ENCODE results near the gene NPHP4. TPM values are rescaled to one million over a fixed set of nuclear protein-coding genes. Genes with fewer than 3 reads are reported as not detected.

NPHP4 gene
- total and polyA plus RNA-seq, 2 donors: 2.5 to 4.2 TPM

- 98% methylated on average over 5 of the region's 5 CpGs for WGBS
- peaks cover 13 to 14% of the 10 kb centered on the region in 2 donors for H3K4me1 ChIP-seq (ENCODE audit: control insufficient read depth in 2 of 2, insufficient read depth in 2 of 2, low read length in 2 of 2)
- H3K27ac ChIP-seq (ENCODE audit: low read depth in 1 of 2, low read length in 1 of 2): no peak overlapping the region
- peaks cover 0 to 3% of the 10 kb centered on the region in 2 donors for H3K36me3 ChIP-seq (ENCODE audit: control insufficient read depth in 2 of 2, insufficient read depth in 2 of 2, low read length in 1 of 2)
- no peaks in the 10 kb centered on the region for H3K9me3 ChIP-seq (ENCODE audit: control insufficient read depth in 2 of 2, insufficient read depth in 1 of 2, low read length in 1 of 2)
- DNase-seq (ENCODE audit: low read depth in 6 of 9, low spot score in 9 of 9): no peak
- H3K4me3 ChIP-seq (ENCODE audit: low read length in 2 of 2): no peak overlapping the region
- no peaks in the 10 kb centered on the region for H3K27me3 ChIP-seq (ENCODE audit: control insufficient read depth in 2 of 2, insufficient read depth in 1 of 2, low read length in 1 of 2)
Observed at GRCh38 chr1:5989286-5989605, 3.0 kb downstream of the NPHP4 start.

- peaks cover 8 to 11% of the 10 kb centered on the region in 2 donors for H3K4me1 ChIP-seq (ENCODE audit: control insufficient read depth in 2 of 2, insufficient read depth in 2 of 2, low read length in 2 of 2)
- whole genome bisulfite sequencing: 97% methylated on average over 14 of the region's 14 CpGs
- DNase-seq (ENCODE audit: low read depth in 6 of 9, low spot score in 9 of 9): no peak
- peaks cover 0 to 3% of the 10 kb centered on the region in 2 donors for H3K36me3 ChIP-seq (ENCODE audit: control insufficient read depth in 2 of 2, insufficient read depth in 2 of 2, low read length in 1 of 2)
- H3K27me3 ChIP-seq (ENCODE audit: control insufficient read depth in 2 of 2, insufficient read depth in 1 of 2, low read length in 1 of 2): no peaks in the 10 kb centered on the region
- H3K27ac ChIP-seq (ENCODE audit: low read depth in 1 of 2, low read length in 1 of 2): no peak overlapping the region
- H3K9me3 ChIP-seq (ENCODE audit: control insufficient read depth in 2 of 2, insufficient read depth in 1 of 2, low read length in 1 of 2): no peaks in the 10 kb centered on the region
- no peak overlapping the region for H3K4me3 ChIP-seq (ENCODE audit: low read length in 2 of 2)
Observed at GRCh38 chr1:5988596-5989285, 3.5 kb downstream of the NPHP4 start.

GRCh38 chr1:5986018-5986417 is 6.2 kb downstream of the NPHP4 start:
- no peaks in the 10 kb centered on the region for H3K27me3 ChIP-seq (ENCODE audit: control insufficient read depth in 2 of 2, insufficient read depth in 1 of 2, low read length in 1 of 2)
- no peak overlapping the region for H3K27ac ChIP-seq (ENCODE audit: low read depth in 1 of 2, low read length in 1 of 2)
- H3K36me3 ChIP-seq (ENCODE audit: control insufficient read depth in 2 of 2, insufficient read depth in 2 of 2, low read length in 1 of 2): peaks cover 3% of the 10 kb centered on the region in 2 donors
- 96% methylated on average over 13 of the region's 13 CpGs for WGBS
- peaks cover 1 to 3% of the 10 kb centered on the region in 2 donors for H3K4me1 ChIP-seq (ENCODE audit: control insufficient read depth in 2 of 2, insufficient read depth in 2 of 2, low read length in 2 of 2)
- H3K4me3 ChIP-seq (ENCODE audit: low read length in 2 of 2): no peak overlapping the region
- DNase-seq (ENCODE audit: low read depth in 6 of 9, low spot score in 9 of 9): no peak
- H3K9me3 ChIP-seq (ENCODE audit: control insufficient read depth in 2 of 2, insufficient read depth in 1 of 2, low read length in 1 of 2): no peaks in the 10 kb centered on the region

- H3K9me3 ChIP-seq (ENCODE audit: control insufficient read depth in 2 of 2, insufficient read depth in 1 of 2, low read length in 1 of 2): no peaks in the 10 kb centered on the region
- peaks cover 3% of the 10 kb centered on the region in 2 donors for H3K36me3 ChIP-seq (ENCODE audit: control insufficient read depth in 2 of 2, insufficient read depth in 2 of 2, low read length in 1 of 2)
- no peaks in the 10 kb centered on the region for H3K27me3 ChIP-seq (ENCODE audit: control insufficient read depth in 2 of 2, insufficient read depth in 1 of 2, low read length in 1 of 2)
- no peak overlapping the region for H3K4me3 ChIP-seq (ENCODE audit: low read length in 2 of 2)
- no peak overlapping the region for H3K27ac ChIP-seq (ENCODE audit: low read depth in 1 of 2, low read length in 1 of 2)
- 98% methylated on average over 11 of the region's 11 CpGs for WGBS
- no peaks in the 10 kb centered on the region for H3K4me1 ChIP-seq (ENCODE audit: control insufficient read depth in 2 of 2, insufficient read depth in 2 of 2, low read length in 2 of 2)
- DNase-seq (ENCODE audit: low read depth in 6 of 9, low spot score in 9 of 9): no peak
Observed at GRCh38 chr1:5985250-5985649, 7.0 kb downstream of the NPHP4 start.

- DNase-seq (ENCODE audit: low read depth in 6 of 9, low spot score in 9 of 9): no peak
- Histone ChIP-seq H3K27ac (ENCODE audit: low read depth in 1 of 2, low read length in 1 of 2) (no peak overlapping the region), H3K4me3 (ENCODE audit: low read length in 2 of 2) (no peak overlapping the region), H3K27me3 (ENCODE audit: control insufficient read depth in 2 of 2, insufficient read depth in 1 of 2, low read length in 1 of 2) (no peaks in the 10 kb centered on the region), H3K9me3 (ENCODE audit: control insufficient read depth in 2 of 2, insufficient read depth in 1 of 2, low read length in 1 of 2) (no peaks in the 10 kb centered on the region), H3K4me1 (ENCODE audit: control insufficient read depth in 2 of 2, insufficient read depth in 2 of 2, low read length in 2 of 2) (no peaks in the 10 kb centered on the region), H3K36me3 (ENCODE audit: control insufficient read depth in 2 of 2, insufficient read depth in 2 of 2, low read length in 1 of 2) (peaks cover 3% of the 10 kb centered on the region in 2 donors)
- WGBS: 97% methylated on average over 6 of the region's 6 CpGs
Observed at GRCh38 chr1:5983361-5984103, 8.7 kb downstream of the NPHP4 start.

GRCh38 chr1:5982868-5983267 is 9.4 kb downstream of the NPHP4 start:
- WGBS: 86% methylated on average over 5 of the region's 5 CpGs
- Histone ChIP-seq H3K27me3 (ENCODE audit: control insufficient read depth in 2 of 2, insufficient read depth in 1 of 2, low read length in 1 of 2) (no peaks in the 10 kb centered on the region), H3K4me3 (ENCODE audit: low read length in 2 of 2) (no peak overlapping the region), H3K36me3 (ENCODE audit: control insufficient read depth in 2 of 2, insufficient read depth in 2 of 2, low read length in 1 of 2) (peaks cover 3% of the 10 kb centered on the region in 2 donors), H3K27ac (ENCODE audit: low read depth in 1 of 2, low read length in 1 of 2) (no peak overlapping the region), H3K9me3 (ENCODE audit: control insufficient read depth in 2 of 2, insufficient read depth in 1 of 2, low read length in 1 of 2) (no peaks in the 10 kb centered on the region), H3K4me1 (ENCODE audit: control insufficient read depth in 2 of 2, insufficient read depth in 2 of 2, low read length in 2 of 2) (no peaks in the 10 kb centered on the region)
- no peak for DNase-seq (ENCODE audit: low read depth in 6 of 9, low spot score in 9 of 9)

GRCh38 chr1:5982276-5982675 is 9.9 kb downstream of the NPHP4 start:
- no peak overlapping the region for H3K27ac ChIP-seq (ENCODE audit: low read depth in 1 of 2, low read length in 1 of 2)
- DNase-seq (ENCODE audit: low read depth in 6 of 9, low spot score in 9 of 9): no peak
- H3K27me3 ChIP-seq (ENCODE audit: control insufficient read depth in 2 of 2, insufficient read depth in 1 of 2, low read length in 1 of 2): no peaks in the 10 kb centered on the region
- peaks cover 3% of the 10 kb centered on the region in 2 donors for H3K36me3 ChIP-seq (ENCODE audit: control insufficient read depth in 2 of 2, insufficient read depth in 2 of 2, low read length in 1 of 2)
- H3K9me3 ChIP-seq (ENCODE audit: control insufficient read depth in 2 of 2, insufficient read depth in 1 of 2, low read length in 1 of 2): no peaks in the 10 kb centered on the region
- H3K4me3 ChIP-seq (ENCODE audit: low read length in 2 of 2): no peak overlapping the region
- H3K4me1 ChIP-seq (ENCODE audit: control insufficient read depth in 2 of 2, insufficient read depth in 2 of 2, low read length in 2 of 2): no peaks in the 10 kb centered on the region
- WGBS: 93% methylated on average over 4 of the region's 4 CpGs

GRCh38 chr1:5981009-5981380 is 11.2 kb downstream of the NPHP4 start:
- no peaks in the 10 kb centered on the region for H3K27me3 ChIP-seq (ENCODE audit: control insufficient read depth in 2 of 2, insufficient read depth in 1 of 2, low read length in 1 of 2)
- no peaks in the 10 kb centered on the region for H3K4me1 ChIP-seq (ENCODE audit: control insufficient read depth in 2 of 2, insufficient read depth in 2 of 2, low read length in 2 of 2)
- H3K36me3 ChIP-seq (ENCODE audit: control insufficient read depth in 2 of 2, insufficient read depth in 2 of 2, low read length in 1 of 2): peaks cover 3 to 15% of the 10 kb centered on the region in 2 donors
- H3K4me3 ChIP-seq (ENCODE audit: low read length in 2 of 2): no peak overlapping the region
- H3K9me3 ChIP-seq (ENCODE audit: control insufficient read depth in 2 of 2, insufficient read depth in 1 of 2, low read length in 1 of 2): no peaks in the 10 kb centered on the region
- no peak overlapping the region for H3K27ac ChIP-seq (ENCODE audit: low read depth in 1 of 2, low read length in 1 of 2)
- DNase-seq (ENCODE audit: low read depth in 6 of 9, low spot score in 9 of 9): no peak
- WGBS: 96% methylated on average over 8 of the region's 8 CpGs

GRCh38 chr1:5980314-5981008 is 11.8 kb downstream of the NPHP4 start:
- no peak for DNase-seq (ENCODE audit: low read depth in 6 of 9, low spot score in 9 of 9)

More at GRCh38 chr1:5980314-5981008, 11.8 kb downstream of the NPHP4 start:
- Histone ChIP-seq H3K4me1 (ENCODE audit: control insufficient read depth in 2 of 2, insufficient read depth in 2 of 2, low read length in 2 of 2) (no peaks in the 10 kb centered on the region), H3K36me3 (ENCODE audit: control insufficient read depth in 2 of 2, insufficient read depth in 2 of 2, low read length in 1 of 2) (peaks cover 3 to 18% of the 10 kb centered on the region in 2 donors), H3K4me3 (ENCODE audit: low read length in 2 of 2) (no peak overlapping the region), H3K27ac (ENCODE audit: low read depth in 1 of 2, low read length in 1 of 2) (no peak overlapping the region), H3K27me3 (ENCODE audit: control insufficient read depth in 2 of 2, insufficient read depth in 1 of 2, low read length in 1 of 2) (no peaks in the 10 kb centered on the region), H3K9me3 (ENCODE audit: control insufficient read depth in 2 of 2, insufficient read depth in 1 of 2, low read length in 1 of 2) (no peaks in the 10 kb centered on the region)
- WGBS: 74% methylated on average over 20 of the region's 20 CpGs

Data from thymus (tissue), 11 donors.